ENCODE results near the gene KLK15. TPM values are rescaled to one million over a fixed set of nuclear protein-coding genes. Genes with fewer than 3 reads are reported as not detected.

The KLK15 gene
- total and polyA plus RNA-seq, 2 of the 8 experiments (the other 6 are each of a cell fraction or from before 2014, with no cell fraction given): not detected

- ChIA-PET CTCF (ENCODE audit: partially characterized antibody) (interaction anchor here (0.7 to 1.4 kb wide), 5 partner anchors 16 to 124 kb away, joined by 3 to 6 read pairs (median 3); no protein-coding TSS in a partner anchor), POLR2A (ENCODE audit: partially characterized antibody) (interaction anchor here (0.7 to 15.0 kb wide), 16 partner anchors 9 to 228 kb away, joined by 3 to 275 read pairs (median 9); partner anchors contain the start of genes CLEC11A, KLK1, KLK15 and KLK3)
- Histone ChIP-seq H2BK20ac (ENCODE audit: low read length) (no peak overlapping the region), H3K9ac (replicated peaks in 1 of 4; ENCODE audit: extremely low read depth in 1 of 4, low read depth in 3 of 4, low read length in 3 of 4) (no peak overlapping the region), H3K4ac (replicated peaks; ENCODE audit: insufficient read length, low read depth, low read length) (no peak overlapping the region), H4K91ac (replicated peaks; ENCODE audit: insufficient read length, low read length) (no peak overlapping the region), H4K20me1 (replicated peaks in 1 of 2; ENCODE audit: control insufficient read depth in 1 of 2, insufficient read depth in 2 of 2, low read length in 2 of 2) (peaks cover 52 to 56% of the 10 kb centered on the region in 2 experiments), H2AFZ (ENCODE audit: low read length) (no peak overlapping the region), H3K23ac (ENCODE audit: insufficient read length) (no peak overlapping the region), H2AK5ac (ENCODE audit: low read depth, low read length) (no peak overlapping the region), H3K36me3 (ENCODE audit: control insufficient read depth in 2 of 4, insufficient read depth in 4 of 4, low read length in 3 of 4) (peaks cover 32 to 62% (median 50%) of the 10 kb centered on the region in 4 experiments; a peak in 7 of 8 replicates), H3K4me3 (ENCODE audit: extremely low read depth in 1 of 4, insufficient read depth in 2 of 4, low read depth in 3 of 4, low read length in 4 of 4) (no peak overlapping the region), H2BK15ac (ENCODE audit: low read length) (no peak overlapping the region), H3K56ac (replicated peaks; ENCODE audit: insufficient read length, low read depth, low read length) (no peak overlapping the region), H3K18ac (ENCODE audit: extremely low read depth, low read length) (no peak overlapping the region), H3K9me3 (ENCODE audit: insufficient read depth in 2 of 2, low read depth in 1 of 2, low read length in 1 of 2) (no peaks in the 10 kb centered on the region), H3K27me3 (replicated peaks in 1 of 4; ENCODE audit: control insufficient read depth in 3 of 4, extremely low read depth in 1 of 4, insufficient read depth in 3 of 4, low read length in 3 of 4) (no peaks in the 10 kb centered on the region), H4K8ac (ENCODE audit: extremely low read depth, insufficient read depth, low read length) (no peak overlapping the region; the same call in 1 of the 2 replicates), H4K5ac (ENCODE audit: insufficient read length, low read depth, low read length) (no peak overlapping the region), H3K23me2 (ENCODE audit: low read depth, low read length) (peaks cover 3% of the 10 kb centered on the region), H3K4me1 (replicated peaks in 1 of 4; ENCODE audit: control insufficient read depth in 3 of 4, insufficient read depth in 4 of 4, low read length in 3 of 4) (peaks cover 0 to 23% (median 10%) of the 10 kb centered on the region in 4 experiments; a peak in 5 of 7 replicates), H2BK12ac (ENCODE audit: low read depth, low read length) (no peak overlapping the region), H3K14ac (ENCODE audit: insufficient read length) (no peak overlapping the region), H3K79me1 (ENCODE audit: low read depth, low read length) (peaks cover 14% of the 10 kb centered on the region), H2BK5ac (ENCODE audit: low read depth, low read length) (no peak overlapping the region), H2BK120ac (replicated peaks; ENCODE audit: low read depth, low read length) (no peak overlapping the region), H3K4me2 (ENCODE audit: insufficient read depth in 1 of 2, low read depth in 2 of 2, low read length in 2 of 2) (no peak overlapping the region), H3K27ac (ENCODE audit: low read depth, low read length) (no peak overlapping the region), H3K79me2 (ENCODE audit: control insufficient read depth in 1 of 2, insufficient read depth in 2 of 2, low read length in 2 of 2) (peaks cover 12 to 31% of the 10 kb centered on the region in 2 experiments)
- DNase-seq (ENCODE audit: low read depth in 1 of 2, low spot score in 2 of 2) (peak in 1 of 2 experiments; percentile 49), FAIRE-seq (no peak)
- no peak for TF ChIP-seq FOSL1 (IDR thresholded peaks at IDR 0.05; ENCODE audit: insufficient read depth, low read depth, low read length)
- peak; percentile 86 for TF ChIP-seq POLR2AphosphoS5 (IDR thresholded peaks at IDR 0.05; ENCODE audit: low read depth, low read length)
- TF ChIP-seq SP1 (IDR thresholded peaks at IDR 0.05; ENCODE audit: low read depth, low read length): 0 out of 2 replicates have a peak, but pooled peaks have one; percentile 4
- no peak for TF ChIP-seq CBX5 (IDR thresholded peaks at IDR 0.05; ENCODE audit: low read depth, low read length)
- TF ChIP-seq EGR1 (IDR thresholded peaks at IDR 0.05; ENCODE audit: borderline replicate concordance, low read depth, low read length): no peak
- no peak for TF ChIP-seq CREB1 (IDR thresholded peaks at IDR 0.05)
- 86% methylated on average over 18 of the region's 18 CpGs; no CpG with 5 or more reads in 1 of the 2 experiments for WGBS, 2 experiments (ENCODE audit: extremely low coverage in 1 of 2, insufficient coverage in 1 of 2, insufficient read length in 1 of 2, insufficient replicate concordance in 2 of 2, low coverage in 1 of 2, low lambda C conversion rate in 2 of 2, missing lambda C conversion rate in 1 of 2)
These were observed 35.4 kb downstream of the KLK15 start for GRCh38 chr19:50797781-50798658.

Measured in H1 (cell line).